HG03196 (cell line): ENCODE results near the gene ECHS1.
A peak's percentile ranks its signal among the peaks of the same experiment; 100 is the strongest.
"Not testable (repeated sequence)": the region's sequence is repeated elsewhere in the genome, so short reads cannot be mapped to it uniquely, and the experiment has no call there.

Source experiments
- ATAC-seq: cut with Tn5 transposase; IDR thresholded peaks from one replicate; pipeline ENCODE4 v1.9.1; 2021; ENCODE audit not compliant: unreplicated experiment

ECHS1 gene

DNA sequence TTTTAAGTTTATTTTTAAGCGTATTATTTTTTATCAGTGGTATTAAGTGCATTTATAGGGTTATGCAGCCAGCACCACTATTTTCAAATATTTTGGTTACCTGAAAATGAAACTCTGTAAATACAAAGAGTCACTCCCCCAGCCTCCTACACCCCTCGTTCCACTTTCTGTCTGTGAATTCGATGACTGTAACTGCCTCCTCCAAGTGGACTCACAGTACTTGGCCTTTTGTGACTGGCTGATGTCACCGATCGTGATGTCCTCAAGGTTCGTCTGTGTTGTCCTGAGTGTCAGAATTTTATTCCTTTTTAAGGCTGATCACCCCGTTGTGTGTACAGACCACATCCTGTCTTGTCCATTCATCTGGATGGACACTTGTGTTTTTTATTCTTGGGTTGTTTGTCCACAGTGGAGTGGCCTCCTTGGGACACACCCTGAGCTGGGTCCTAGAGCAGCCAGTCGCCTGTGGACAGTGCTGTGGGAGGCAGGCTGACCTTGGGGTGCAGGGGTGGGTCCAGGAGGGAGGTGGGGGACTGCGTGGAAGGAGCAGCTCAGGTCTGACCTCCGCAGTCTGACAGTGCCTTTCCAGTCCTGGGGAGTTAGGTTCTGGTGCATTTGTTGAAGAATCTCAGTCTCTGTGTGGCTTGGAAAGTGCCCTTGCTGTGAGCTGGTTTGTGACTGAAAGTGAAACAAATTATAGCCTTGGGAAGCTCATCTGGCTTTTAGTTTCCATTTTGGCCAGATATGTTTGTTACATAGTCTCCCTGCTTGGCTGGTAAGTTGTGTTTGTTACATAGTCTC, 27.7 kb upstream of the ECHS1 start:
- peak; percentile 65 for ATAC-seq

DNA sequence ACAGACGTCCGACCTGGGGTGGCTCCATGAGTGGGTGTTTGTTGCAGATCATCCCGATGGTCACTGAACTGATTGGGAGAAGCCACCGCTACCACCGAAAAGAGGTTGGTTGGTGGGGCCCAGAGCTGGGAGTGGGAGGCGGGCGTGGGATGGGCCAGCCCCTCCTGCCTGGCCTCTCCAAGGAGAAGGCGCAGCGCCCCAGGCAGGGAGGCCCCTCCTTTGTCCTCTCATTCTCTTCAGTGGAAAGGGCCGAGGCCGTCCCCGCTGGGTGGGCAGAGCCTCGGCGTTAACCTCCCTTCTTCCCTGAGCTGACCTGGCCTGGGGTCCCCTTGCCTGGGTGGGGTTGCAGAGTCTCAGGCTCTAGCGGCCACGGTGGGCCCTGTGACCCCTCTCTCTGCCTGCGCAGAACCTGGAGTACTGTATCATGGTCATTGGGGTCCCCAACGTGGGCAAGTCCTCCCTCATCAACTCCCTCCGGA, 26.0 kb upstream of the ECHS1 start:
- no peak for ATAC-seq

DNA sequence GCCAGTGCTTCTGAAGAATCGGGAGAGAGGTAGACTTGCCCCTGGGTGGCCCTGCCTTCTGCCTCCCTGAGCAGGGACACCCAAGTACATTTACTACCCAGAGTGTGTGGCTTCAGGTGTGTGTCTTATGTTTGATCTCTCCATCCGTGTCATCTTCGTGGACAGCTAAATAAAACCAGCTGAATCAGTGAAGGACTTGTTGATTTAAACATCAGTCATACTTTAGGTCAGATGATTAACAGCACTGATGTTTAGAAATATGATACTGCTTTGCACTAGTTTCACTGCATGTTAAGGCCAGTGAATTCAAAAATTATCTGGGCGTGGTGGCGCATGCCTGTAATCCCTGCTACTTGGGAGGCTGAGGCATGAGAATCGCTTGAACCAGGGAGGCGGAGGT, 24.8 kb upstream of the ECHS1 start:
- no peak for ATAC-seq

DNA sequence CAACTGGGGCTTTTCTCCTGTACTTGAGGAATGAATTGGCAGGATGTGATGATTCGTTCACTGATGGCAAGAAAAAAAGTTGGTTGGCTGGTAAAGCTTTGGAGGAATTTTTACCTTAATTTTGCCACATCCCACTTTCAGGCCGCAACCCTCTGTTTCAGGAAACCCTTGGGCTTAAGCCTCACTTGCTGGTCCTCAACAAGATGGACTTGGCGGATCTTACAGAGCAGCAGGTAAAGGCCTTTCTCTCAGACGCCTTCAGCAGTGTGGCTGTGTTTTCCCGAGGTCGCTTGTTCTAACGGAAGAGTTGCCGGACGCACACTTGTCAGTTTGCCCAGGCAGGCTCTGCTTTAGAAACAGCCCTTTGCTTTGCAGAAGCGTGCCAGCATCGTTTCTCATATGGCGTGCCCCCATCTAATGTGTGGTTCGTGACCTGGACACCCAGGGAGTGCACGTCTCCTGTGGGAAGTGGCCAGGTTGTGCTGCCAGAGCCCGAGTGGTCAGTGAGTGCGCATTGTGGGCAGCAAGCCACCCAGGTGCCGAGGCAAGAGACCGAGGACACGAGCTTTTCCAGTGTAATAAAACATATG, 23.0 kb upstream of the ECHS1 start:
- no peak for ATAC-seq

DNA sequence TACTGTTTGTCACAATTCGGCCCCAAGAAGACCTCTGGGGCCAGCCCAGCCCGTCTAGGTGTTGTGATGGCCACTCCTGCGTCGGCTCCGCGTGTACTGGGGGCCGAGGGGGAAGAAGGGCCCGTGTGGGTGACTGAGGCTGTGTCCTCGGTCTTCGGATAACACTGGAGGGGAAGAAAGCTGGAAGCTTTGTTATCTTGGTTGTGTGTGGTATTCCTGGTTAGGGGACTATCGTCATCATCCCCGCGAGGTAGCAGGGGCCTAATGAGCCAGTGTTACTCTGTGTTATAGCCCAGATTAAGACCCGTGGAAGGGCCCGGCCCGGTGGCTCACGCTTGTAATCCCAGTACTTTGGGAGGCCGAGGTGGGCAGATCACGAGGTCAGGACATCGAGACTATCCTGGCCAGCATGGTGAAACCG, 21.7 kb upstream of the ECHS1 start:
- ATAC-seq, result no peak

DNA sequence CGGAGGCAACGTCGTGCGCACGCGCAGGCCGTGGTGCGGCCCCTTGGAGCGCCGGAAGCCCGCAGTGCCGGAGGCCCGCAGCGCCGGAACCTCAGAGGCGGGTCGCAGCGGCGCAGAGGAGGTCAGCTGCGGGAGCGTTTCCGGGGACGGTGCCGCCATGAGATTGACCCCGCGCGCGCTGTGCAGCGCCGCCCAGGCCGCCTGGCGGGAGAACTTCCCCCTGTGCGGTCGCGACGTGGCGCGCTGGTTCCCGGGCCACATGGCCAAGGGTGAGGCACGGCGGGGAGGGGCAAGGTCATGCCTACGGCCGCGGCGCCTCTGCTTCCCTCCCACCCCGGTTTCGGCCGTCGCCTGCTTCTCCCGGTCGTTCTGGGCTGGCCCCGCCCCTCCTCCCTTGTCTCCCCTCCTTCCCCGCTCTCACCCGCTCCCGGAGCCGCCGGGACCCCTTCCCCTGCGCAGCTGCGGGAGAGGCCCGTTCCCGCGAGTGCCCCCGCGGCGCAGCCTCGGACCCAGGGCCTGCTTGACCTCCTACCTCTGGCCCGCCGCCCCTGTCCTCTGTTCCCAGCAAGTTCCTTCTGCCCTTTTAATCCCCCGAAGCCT, 21.0 kb upstream of the ECHS1 start, which contains the start of gene MTG1:
TSS of gene MTG1 (plus strand) at position 94 of the 600 bp plus-strand sequence. CDS start at position 158, 64 bp downstream.
- ATAC-seq, result peak; percentile 58

DNA sequence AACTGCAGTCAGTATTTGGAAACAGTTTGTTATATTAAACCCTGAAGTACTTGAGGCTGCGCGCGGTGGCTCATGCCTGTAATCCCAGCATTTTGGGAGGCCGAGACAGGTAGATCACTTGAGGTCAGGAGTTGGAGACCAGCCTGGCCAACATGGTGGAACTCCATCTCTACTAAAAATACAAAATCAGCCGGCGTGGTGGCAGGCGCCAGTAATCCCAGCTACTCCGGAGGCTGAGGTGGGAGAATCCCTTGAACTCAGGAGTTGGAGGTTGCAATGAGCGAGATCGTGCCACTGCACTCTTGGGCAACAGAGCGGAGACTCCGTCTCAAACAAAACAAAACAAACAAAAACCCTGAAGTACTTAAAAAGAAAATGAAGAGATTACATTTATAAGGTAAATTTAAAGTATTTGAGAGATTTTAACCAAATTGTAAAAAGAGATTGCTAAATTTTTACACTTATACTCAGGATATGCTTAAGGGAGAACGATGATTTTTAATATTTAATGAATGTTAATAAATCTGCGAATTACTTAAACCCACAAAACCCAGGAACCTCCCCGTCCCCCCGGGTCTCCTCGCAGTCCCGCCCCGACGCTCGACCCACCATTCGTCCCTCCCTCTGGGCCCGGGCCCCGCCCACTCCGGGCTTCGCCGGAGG, 20.4 kb upstream of the ECHS1 start:
- ATAC-seq, result no peak

DNA sequence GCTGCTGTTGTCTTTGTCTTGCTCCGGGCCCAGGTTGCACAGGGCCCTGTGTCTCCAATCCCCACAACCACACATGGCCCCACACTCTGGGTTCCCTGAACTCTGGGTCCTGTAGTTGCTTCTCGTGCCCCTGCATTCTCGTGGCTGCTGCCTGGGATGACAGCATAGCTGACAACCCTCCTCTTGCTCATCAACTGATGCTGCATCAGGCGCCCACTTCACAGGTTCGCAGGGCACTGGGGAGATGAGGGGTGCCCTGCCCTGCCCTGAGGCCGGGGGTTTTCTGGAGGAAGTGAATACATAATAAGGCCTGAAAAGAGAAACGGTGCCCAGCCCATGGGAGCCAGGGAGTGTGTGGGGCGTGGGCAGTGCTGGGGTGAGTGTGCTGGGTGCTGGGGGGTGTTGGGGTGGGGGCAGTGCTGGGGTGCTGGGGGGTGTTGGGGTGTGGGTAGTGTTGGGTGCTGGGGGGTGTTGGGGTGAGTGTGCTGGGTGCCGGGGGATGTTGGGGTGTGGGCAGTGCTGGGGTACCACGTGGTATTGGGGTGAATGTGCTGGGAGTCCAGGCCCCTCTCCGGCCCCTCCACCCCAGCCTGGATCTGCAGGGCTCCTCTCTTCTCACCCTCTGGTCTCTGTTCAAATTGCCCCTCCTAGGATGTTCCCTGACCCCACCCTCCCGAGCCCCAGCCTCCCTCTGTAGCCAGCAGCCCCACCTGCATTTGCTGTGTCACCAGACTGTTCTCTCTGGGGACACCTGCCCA, 18.8 kb upstream of the ECHS1 start:
- no peak for ATAC-seq

DNA sequence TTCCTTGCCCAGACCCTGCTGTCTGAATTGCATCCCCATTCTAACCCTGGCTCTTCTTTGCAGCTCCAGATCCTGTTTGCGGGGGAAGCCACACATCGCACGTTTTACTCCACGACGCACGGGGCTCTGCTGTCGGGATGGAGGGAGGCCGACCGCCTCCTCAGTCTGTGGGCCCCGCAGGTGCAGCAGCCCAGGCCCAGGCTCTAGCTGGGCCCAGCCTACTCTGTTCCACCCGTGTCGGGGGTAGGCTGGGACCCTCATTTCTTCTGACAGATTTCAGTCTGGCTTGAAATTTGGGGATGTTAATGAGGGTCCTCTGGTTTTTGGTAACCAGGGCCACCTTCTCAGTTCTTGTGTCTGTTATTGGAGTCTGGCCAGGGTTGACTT, 18.1 kb upstream of the ECHS1 start:
- no peak for ATAC-seq

DNA sequence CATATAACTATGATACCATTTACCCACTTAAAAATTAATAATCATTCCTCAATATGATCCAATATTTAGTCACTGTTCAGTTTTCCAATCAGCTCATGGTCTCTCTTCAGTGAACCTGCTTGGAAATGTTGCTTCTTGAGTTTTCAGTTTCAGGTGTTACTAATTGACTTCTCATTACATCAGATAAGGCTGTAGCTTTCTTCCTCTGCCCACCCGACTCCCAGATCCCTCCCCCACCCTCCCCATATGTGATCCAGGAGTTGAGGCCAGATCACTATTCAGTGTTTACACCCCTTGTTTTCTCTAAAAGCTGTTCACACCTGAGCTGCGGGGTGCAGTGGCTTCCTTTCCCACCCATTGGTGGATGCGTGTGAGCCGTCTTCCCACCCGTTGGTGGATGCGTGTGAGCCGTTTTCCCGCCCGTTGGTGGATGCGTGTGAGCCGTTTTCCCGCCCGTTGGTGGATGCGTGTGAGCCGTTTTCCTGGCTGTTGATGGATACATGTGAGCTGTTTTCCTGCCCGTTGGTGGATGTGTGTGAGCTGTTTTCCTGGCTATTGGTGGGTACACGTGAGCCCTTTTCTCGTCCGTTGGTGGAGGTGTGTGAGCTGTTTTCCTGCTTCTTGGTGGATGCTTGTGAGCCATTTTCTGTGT, 17.6 kb upstream of the ECHS1 start:
- no peak for ATAC-seq

DNA sequence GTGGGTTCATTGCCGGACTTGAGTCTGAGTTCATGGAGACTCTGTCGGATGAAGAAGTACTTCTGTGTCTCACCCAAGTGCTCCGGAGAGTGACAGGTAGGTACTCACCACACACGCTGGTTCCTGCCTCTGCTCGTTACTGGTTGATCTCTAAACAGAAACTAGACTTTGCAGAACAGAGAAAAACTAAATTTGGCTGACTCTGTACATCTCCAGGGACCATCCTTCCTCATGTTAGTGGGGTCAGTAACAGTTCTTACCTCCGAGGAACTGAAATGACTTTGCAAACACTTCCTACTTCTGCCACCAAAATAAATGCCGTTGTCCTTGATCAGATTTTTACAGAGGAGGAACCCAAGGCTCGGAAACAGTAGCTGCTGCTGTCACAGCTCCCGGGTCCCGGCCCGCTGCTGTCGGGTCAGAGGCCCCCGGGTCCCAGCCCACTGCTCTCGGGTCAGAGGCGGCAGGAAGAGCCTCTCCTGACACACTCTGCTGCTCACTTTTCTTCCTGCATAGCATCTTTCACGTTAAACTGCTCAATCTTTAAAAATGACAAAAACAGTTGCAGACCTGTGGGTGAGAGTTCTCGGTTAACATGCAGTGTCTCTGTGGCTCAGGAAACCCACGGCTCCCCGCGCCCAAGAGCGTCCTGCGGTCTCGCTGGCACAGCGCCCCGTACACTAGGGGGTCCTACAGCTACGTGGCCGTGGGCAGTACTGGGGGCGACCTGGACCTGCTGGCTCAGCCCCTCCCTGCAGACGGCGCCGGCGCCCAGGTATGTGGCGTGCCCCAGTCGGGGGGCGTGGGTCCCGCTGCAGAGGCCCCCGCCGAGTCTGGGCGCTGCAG, 16.0 kb upstream of the ECHS1 start:
- ATAC-seq, result peak; percentile 77

DNA sequence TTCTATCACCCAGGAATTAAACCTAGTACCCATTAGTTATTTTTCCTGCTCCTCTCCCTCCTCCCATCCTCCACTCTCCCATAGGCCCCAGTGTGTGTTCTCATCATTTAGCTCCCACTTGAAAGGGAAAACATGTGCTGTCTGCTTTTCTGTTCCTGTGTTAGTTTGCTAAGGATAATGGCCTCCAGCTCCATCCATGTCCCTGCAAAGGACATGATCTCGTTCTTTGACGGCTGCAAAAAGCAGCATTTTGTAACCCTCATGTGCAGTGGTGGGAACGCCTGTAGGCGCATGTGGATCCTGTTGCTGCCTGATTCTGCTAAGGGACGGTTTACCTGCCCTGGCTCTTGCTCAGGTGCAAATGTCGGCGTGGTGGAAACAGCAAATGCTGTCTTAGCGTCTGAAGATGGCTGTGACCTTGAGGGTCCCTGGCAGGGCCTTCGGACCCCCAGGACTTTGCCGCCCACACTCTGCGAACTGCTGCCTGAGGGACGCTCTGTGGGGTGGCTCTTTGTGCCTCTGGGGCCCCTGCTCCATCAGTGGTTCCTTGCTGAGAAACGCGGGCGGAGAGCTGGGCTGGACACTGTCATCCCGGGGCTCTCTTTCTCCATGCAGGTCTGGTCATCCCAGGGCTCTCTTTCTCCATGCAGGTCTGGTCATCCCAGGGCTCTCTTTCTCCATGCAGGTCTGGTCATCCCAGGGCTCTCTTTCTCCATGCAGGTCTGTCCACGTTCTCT, 15.2 kb upstream of the ECHS1 start:
- peak; percentile 0 for ATAC-seq

DNA sequence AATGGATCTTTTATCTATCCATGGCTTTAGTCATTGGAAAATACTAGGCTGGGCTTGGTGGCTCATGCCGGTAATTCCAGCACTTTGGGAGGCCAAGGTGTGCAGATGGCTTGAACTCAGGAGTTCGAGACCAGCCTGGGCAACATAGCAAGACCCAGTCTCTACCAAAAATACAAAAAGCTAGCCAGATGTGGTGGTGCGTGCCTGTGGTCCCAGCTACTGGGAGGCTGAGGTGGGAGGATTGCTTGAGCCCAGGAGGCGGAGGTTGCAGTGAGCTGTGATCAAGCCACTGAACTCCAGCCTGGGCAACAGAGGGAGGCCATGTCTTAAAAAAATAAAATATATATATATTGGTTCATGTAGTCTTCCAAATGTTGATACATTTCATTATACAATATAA, 13.8 kb upstream of the ECHS1 start:
- ATAC-seq, result not testable (repeated sequence)

DNA sequence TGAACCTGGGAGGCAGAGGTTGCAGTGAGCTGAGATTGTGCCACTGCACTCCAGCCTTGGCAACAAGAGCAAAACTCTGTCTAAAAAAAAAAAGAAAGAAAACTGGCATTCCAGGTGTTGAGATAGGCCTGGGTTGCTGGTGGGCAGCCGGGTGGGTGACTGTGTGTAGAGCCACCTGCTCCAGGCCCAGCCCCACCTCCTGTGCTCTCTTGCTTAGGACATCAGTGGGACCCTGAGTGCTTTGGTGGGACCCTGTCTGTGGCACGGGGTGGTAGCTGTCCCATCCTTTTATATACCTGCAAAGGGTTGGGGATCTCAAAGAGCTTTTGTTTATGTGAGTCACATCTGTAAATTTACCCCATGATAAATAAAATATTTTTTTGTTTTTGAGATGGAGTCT, 12.1 kb upstream of the ECHS1 start:
- no peak for ATAC-seq

DNA sequence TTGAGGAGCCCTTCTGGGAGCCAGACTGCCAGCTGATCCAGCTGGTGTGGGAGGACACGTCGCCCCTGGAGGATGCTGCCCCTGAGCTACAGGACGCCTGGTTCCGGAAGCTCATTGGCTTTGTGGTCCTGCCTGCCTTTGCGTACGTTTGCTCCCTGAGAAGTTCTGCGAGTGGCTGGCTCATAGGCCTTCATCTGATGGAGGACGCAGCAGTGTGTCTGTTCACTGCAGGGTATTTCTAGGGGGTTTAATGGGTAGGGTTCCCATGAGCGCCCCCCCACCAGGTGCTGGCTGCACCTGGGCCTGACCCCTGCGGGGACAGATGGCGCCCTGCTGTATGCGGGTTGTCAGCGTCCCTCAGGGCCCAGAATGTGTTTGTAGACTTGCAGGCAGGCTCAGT, 10.9 kb upstream of the ECHS1 start:
- ATAC-seq, result no peak

DNA sequence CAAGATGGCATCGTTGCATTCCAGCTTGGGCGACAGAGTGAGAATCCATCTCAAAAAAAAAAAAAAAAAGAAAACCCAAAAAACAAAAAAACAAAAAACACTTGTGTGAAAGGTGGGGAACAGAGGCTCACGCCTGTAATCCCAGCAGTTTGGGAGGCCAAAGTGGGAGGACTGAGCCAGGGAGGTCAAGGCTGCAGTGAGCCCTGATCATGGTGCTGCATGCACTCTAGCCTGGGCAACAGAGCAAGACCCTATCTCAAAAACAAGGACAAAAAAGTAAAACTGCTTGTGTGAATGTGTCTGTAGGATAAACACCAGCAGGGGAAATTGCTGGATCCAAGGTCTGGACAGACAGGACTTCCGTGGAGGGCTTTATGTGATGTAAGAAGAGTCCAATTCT, 10.4 kb upstream of the ECHS1 start:
- no peak for ATAC-seq

DNA sequence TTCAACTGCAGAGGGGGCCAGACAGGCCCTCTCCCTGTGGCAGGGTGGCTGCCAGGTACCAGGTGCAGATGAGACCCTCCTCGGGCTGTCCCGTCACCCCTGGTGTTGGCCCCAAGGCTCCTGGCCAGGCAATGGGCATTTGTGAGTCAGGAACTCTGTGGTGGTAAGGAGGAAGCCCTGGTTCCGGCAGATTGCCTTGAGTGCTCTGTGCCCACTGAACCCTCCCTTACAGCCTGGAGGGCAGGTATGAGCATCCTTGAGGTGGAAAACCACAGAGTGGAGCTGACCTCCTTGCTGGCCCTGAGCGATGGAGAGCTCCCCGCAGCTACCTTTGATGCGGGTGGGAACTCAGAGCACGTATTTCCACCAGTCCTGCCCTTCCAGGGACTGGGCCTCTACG, 7.9 kb upstream of the ECHS1 start:
- no peak for ATAC-seq

DNA sequence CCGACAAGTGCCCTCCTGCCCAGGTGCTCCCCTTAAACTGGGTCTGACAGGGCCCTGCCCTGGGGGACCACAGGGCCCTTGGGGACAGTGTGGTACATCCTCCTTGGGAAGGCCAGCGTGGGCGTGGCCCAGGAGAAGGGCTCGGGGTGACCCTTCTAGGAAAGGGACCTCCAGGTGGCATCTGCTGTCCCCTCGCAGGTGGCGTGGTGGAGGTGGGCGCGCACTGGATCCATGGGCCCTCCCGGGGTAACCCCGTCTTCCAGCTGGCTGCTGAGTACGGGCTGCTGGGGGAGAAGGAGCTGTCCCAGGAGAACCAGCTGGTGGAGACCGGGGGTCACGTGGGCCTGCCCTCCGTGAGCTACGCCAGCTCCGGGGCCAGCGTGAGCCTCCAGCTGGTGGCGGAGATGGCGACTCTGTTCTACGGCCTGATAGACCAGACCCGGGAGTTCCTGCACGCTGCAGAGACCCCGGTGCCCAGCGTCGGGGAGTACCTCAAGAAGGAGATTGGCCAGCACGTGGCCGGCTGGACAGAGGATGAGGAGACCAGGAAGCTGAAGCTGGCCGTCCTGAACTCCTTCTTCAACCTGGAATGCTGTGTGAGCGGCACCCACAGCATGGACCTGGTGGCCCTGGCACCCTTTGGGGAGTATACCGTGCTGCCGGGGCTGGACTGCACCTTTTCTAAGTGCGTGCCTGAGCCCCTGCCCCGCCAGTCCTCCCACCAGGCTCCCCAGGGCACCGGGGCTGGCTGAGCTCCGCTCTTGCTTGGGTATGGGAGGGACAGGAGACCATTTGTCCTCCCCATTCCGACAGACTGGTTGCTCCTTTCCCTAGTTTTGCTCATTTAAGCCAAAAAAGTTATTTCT, 6.9 kb upstream of the ECHS1 start:
- no peak for ATAC-seq
